H1 (cell line): ENCODE data around the gene SSBP3. TPM values are rescaled to one million over a fixed set of nuclear protein-coding genes. Genes with fewer than 3 reads are reported as not detected.

Source experiments
- CTCF ChIA-PET: fragments of 300-600 bp; sonication (Branson Sonifier 250); formaldehyde crosslinking; loops from one replicate; lab custom pipeline; 2021; ENCODE audit not compliant: partially characterized antibody; lab: Charles Lee
- POLR2A ChIA-PET: fragments of 300-600 bp; sonication (Branson Sonifier 250); formaldehyde crosslinking; loops from one replicate; lab custom pipeline; 2021; ENCODE audit warnings: inconsistent platforms; ENCODE audit not compliant: partially characterized antibody; lab: Charles Lee
- DNase-seq, 2 experiments: peaks; one replicate each; pipeline versions ENCODE4 v3.0.0 to v3.0.0-alpha.2; 2010 to 2022; ENCODE audit warnings: low spot score in 2 of 2, low read depth in 1 of 2, mixed read lengths in 1 of 2
- FAIRE-seq: peaks from 2 replicates; lab custom pipeline; 2011; peaks lifted over from hg19 to GRCh38; lab: Jason Lieb, UNC
- H2AFZ ChIP-seq: 2 replicates; pipeline ENCODE4 v1.8.1; 2012; ENCODE audit warnings: low read length, inconsistent platforms
- H2AK5ac ChIP-seq: 2 replicates; pipeline ENCODE4 v1.6.1; 2013; ENCODE audit warnings: low read depth, low read length
- H2BK120ac ChIP-seq: replicated peaks from 2 replicates; pipeline ENCODE3; 2013; ENCODE audit warnings: low read depth, low read length, inconsistent platforms
- H2BK12ac ChIP-seq: 2 replicates; pipeline ENCODE4 v1.6.1; 2013; ENCODE audit warnings: low read depth, low read length
- H2BK15ac ChIP-seq: 2 replicates; pipeline ENCODE4 v1.6.1; 2013; ENCODE audit warnings: low read length
- H2BK20ac ChIP-seq: 2 replicates; pipeline ENCODE4 v1.6.1; 2013; ENCODE audit warnings: low read length
- H2BK5ac ChIP-seq: 2 replicates; pipeline ENCODE4 v1.6.1; 2013; ENCODE audit warnings: low read depth, low read length
- H3K14ac ChIP-seq: 2 replicates; pipeline ENCODE4 v1.6.1; 2013; ENCODE audit warnings: inconsistent platforms; ENCODE audit not compliant: insufficient read length
- H3K18ac ChIP-seq: 2 replicates; pipeline ENCODE4 v1.6.1; 2013; ENCODE audit warnings: low read length; ENCODE audit errors: extremely low read depth
- H3K23ac ChIP-seq: 2 replicates; pipeline ENCODE4 v1.6.1; 2013; ENCODE audit warnings: inconsistent platforms; ENCODE audit not compliant: insufficient read length
- H3K23me2 ChIP-seq: 2 replicates; pipeline ENCODE4 v1.6.1; 2013; ENCODE audit warnings: low read depth, low read length
- H3K27ac ChIP-seq: 2 replicates; pipeline ENCODE4 v1.6.1; 2011; ENCODE audit warnings: low read depth, low read length, inconsistent platforms
- H3K27me3 ChIP-seq, 4 experiments: replicated peaks in 1 of 4; 1 replicate in 1 of 4; 2 replicates in 3 of 4; pipeline versions ENCODE4 v1.6.1 to v1.8.1; 2011 to 2013; ENCODE audit warnings: low read length in 3 of 4, mild to moderate bottlenecking in 3 of 4, inconsistent platforms in 2 of 4, mixed read lengths in 2 of 4, moderate library complexity in 1 of 4; ENCODE audit not compliant: control insufficient read depth in 3 of 4, insufficient read depth in 3 of 4; ENCODE audit errors: extremely low read depth in 1 of 4
- H3K36me3 ChIP-seq, 4 experiments: 2 replicates each; pipeline versions ENCODE4 v1.6.1 to v1.8.1; 2011 to 2013; ENCODE audit warnings: mild to moderate bottlenecking in 4 of 4, low read length in 3 of 4, moderate library complexity in 2 of 4, control low read depth in 1 of 4, inconsistent platforms in 1 of 4; ENCODE audit not compliant: insufficient read depth in 4 of 4, control insufficient read depth in 2 of 4
- H3K4ac ChIP-seq: replicated peaks from 2 replicates; pipeline ENCODE3; 2013; ENCODE audit warnings: low read length, low read depth, mixed read lengths, inconsistent platforms; ENCODE audit not compliant: insufficient read length
- H3K4me1 ChIP-seq, 4 experiments: replicated peaks in 1 of 4; 1 replicate in 1 of 4; 2 replicates in 3 of 4; pipeline versions ENCODE4 v1.6.1 to v1.8.1; 2011 to 2013; ENCODE audit warnings: low read length in 3 of 4, inconsistent platforms in 2 of 4, mixed read lengths in 1 of 4; ENCODE audit not compliant: insufficient read depth in 4 of 4, control insufficient read depth in 3 of 4
- H3K4me2 ChIP-seq, 2 experiments: 2 replicates each; pipeline versions ENCODE4 v1.6.1 to v1.8.1; 2011 to 2013; ENCODE audit warnings: low read depth in 2 of 2, low read length in 2 of 2, control low read depth in 1 of 2, inconsistent platforms in 1 of 2, mild to moderate bottlenecking in 1 of 2; ENCODE audit not compliant: insufficient read depth in 1 of 2
- H3K4me3 ChIP-seq, 4 experiments: fragments of 200-600, 300-600 bp in 1 of 4; sonication (generic), shearing (Covaris generic), sonication (Bioruptor Twin) in 1 of 4; 2 replicates each; pipeline versions ENCODE4 v1.5.1 to v1.8.1; 2011 to 2016; ENCODE audit warnings: low read length in 4 of 4, low read depth in 3 of 4, control low read depth in 2 of 4, inconsistent platforms in 2 of 4, mild to moderate bottlenecking in 2 of 4, mixed read lengths in 1 of 4, moderate library complexity in 1 of 4; ENCODE audit not compliant: insufficient read depth in 2 of 4; ENCODE audit errors: extremely low read depth in 1 of 4
- H3K56ac ChIP-seq: replicated peaks from 2 replicates; pipeline ENCODE3; 2013; ENCODE audit warnings: low read depth, mild to moderate bottlenecking, mixed read lengths, low read length, inconsistent platforms; ENCODE audit not compliant: insufficient read length
- H3K79me1 ChIP-seq: 2 replicates; pipeline ENCODE4 v1.6.1; 2013; ENCODE audit warnings: low read depth, low read length, control low read depth
- H3K79me2 ChIP-seq, 2 experiments: 2 replicates each; pipeline versions ENCODE4 v1.6.1 to v1.8.1; 2012 to 2013; ENCODE audit warnings: low read length in 2 of 2, mild to moderate bottlenecking in 2 of 2, inconsistent platforms in 1 of 2; ENCODE audit not compliant: insufficient read depth in 2 of 2, control insufficient read depth in 1 of 2
- H3K9ac ChIP-seq, 4 experiments: replicated peaks in 1 of 4; 1 replicate in 1 of 4; 2 replicates in 3 of 4; pipeline versions ENCODE4 v1.6.1 to v1.8.1; 2011 to 2013; ENCODE audit warnings: low read depth in 3 of 4, low read length in 3 of 4, control low read depth in 2 of 4, mild to moderate bottlenecking in 2 of 4, moderate library complexity in 2 of 4, inconsistent platforms in 1 of 4; ENCODE audit errors: extremely low read depth in 1 of 4
- H3K9me3 ChIP-seq, 2 experiments: 2 replicates each; pipeline versions ENCODE4 v1.6.1 to v1.8.1; 2012 to 2013; ENCODE audit warnings: mild to moderate bottlenecking in 2 of 2, moderate library complexity in 2 of 2, control low read depth in 1 of 2, inconsistent platforms in 1 of 2, low read depth in 1 of 2, low read length in 1 of 2, mixed read lengths in 1 of 2; ENCODE audit not compliant: insufficient read depth in 2 of 2
- H4K20me1 ChIP-seq, 2 experiments: replicated peaks in 1 of 2; 2 replicates each; pipeline versions ENCODE3 to v1.8.1; 2011 to 2013; ENCODE audit warnings: inconsistent platforms in 2 of 2, low read length in 2 of 2, mild to moderate bottlenecking in 1 of 2; ENCODE audit not compliant: insufficient read depth in 2 of 2, control insufficient read depth in 1 of 2
- H4K5ac ChIP-seq: 2 replicates; pipeline ENCODE4 v1.6.1; 2013; ENCODE audit warnings: low read length, low read depth, mixed read lengths, inconsistent platforms; ENCODE audit not compliant: insufficient read length
- H4K8ac ChIP-seq: 2 replicates; pipeline ENCODE4 v1.8.0; 2013; ENCODE audit warnings: mild to moderate bottlenecking, moderate library complexity, low read length, inconsistent platforms; ENCODE audit not compliant: insufficient read depth; ENCODE audit errors: extremely low read depth
- H4K91ac ChIP-seq: replicated peaks from 2 replicates; pipeline ENCODE3; 2013; ENCODE audit warnings: low read length, mixed read lengths, inconsistent platforms; ENCODE audit not compliant: insufficient read length
- ATF2 ChIP-seq: IDR thresholded peaks from 2 replicates; pipeline ENCODE4 v1.6.1; 2012; ENCODE audit warnings: low read length, inconsistent platforms
- CBX8 ChIP-seq: fragments of 300-800, 300-1000 bp; sonication (generic); IDR thresholded peaks from 2 replicates; pipeline ENCODE4 v1.7.1; 2016; ENCODE audit warnings: low read depth, low read length, borderline replicate concordance
- JUN ChIP-seq: IDR thresholded peaks from 2 replicates; pipeline ENCODE4 v1.6.1; 2011; ENCODE audit warnings: low read depth, mild to moderate bottlenecking, improper control_type of control experiment, low read length
- KDM4A ChIP-seq: IDR thresholded peaks from one replicate; pipeline ENCODE4 v1.7.1; 2012; ENCODE audit warnings: low read depth, mild to moderate bottlenecking, moderate library complexity, low read length, inconsistent platforms; ENCODE audit not compliant: severe bottlenecking
- NANOG ChIP-seq: IDR thresholded peaks from 2 replicates; pipeline ENCODE4 v1.6.1; 2011; ENCODE audit warnings: low read length, low read depth, mild to moderate bottlenecking, inconsistent platforms; ENCODE audit not compliant: insufficient read depth, poor library complexity, severe bottlenecking
- RXRA ChIP-seq: IDR thresholded peaks from 2 replicates; pipeline ENCODE4 v1.6.1; 2011; ENCODE audit warnings: low read depth, mild to moderate bottlenecking, low read length, moderate library complexity; ENCODE audit not compliant: insufficient read depth
- SP2 ChIP-seq: IDR thresholded peaks from 2 replicates; pipeline ENCODE4 v1.6.1; 2012; ENCODE audit warnings: mild to moderate bottlenecking, low read length, inconsistent platforms
- SRF ChIP-seq: IDR thresholded peaks from 2 replicates; pipeline ENCODE4 v1.6.1; 2011; ENCODE audit warnings: mild to moderate bottlenecking, low read depth, low read length, moderate library complexity
- WGBS, 2 experiments: shearing (Covaris generic) in 1 of 2; methylation state at CpG; one replicate each; pipeline versions ENCODE4 v1.1.6 to v1.1.7; 2013 to 2015; ENCODE audit warnings: low lambda C conversion rate in 2 of 2, mixed read lengths in 2 of 2, inconsistent platforms in 1 of 2, low coverage in 1 of 2, missing lambda C conversion rate in 1 of 2; ENCODE audit not compliant: insufficient replicate concordance in 2 of 2, insufficient coverage in 1 of 2, insufficient read length in 1 of 2; ENCODE audit errors: extremely low coverage in 1 of 2, missing lambda C conversion rate in 1 of 2; 5-methylcytosine and 5-hydroxymethylcytosine counted together
- polyA plus RNA-seq, 7 experiments: library from polyadenylated mRNA; depleted of rRNA in 3 of 7; stranded (reverse) in 5 of 7; unstranded in 2 of 7; fragments of >200 nt in 5 of 7; fragments of 200-250 nt in 2 of 7; gene quantifications; 1 replicate in 5 of 7; 2 replicates in 1 of 7; 4 replicates in 1 of 7; pipeline versions ENCODE4 v1.2.1 to v1.2.3, GENCODE V29; 2011 to 2013; ENCODE audit warnings: missing spikeins in 2 of 7, mixed read lengths in 2 of 7
- total RNA-seq: library from RNA; stranded (reverse); fragmentation: NEBNext Ultra II Directional; extraction: Animal tissue kit (Norgen Biotek cat#: 25700); gene quantifications from 2 replicates; pipeline ENCODE4 v1.2.1, GENCODE V29; 2021

The SSBP3 gene
- total and polyA plus RNA-seq, 2 of the 8 experiments (the other 6 are each of a cell fraction or from before 2014, with no cell fraction given), result 99.7 to 133 TPM

DNA sequence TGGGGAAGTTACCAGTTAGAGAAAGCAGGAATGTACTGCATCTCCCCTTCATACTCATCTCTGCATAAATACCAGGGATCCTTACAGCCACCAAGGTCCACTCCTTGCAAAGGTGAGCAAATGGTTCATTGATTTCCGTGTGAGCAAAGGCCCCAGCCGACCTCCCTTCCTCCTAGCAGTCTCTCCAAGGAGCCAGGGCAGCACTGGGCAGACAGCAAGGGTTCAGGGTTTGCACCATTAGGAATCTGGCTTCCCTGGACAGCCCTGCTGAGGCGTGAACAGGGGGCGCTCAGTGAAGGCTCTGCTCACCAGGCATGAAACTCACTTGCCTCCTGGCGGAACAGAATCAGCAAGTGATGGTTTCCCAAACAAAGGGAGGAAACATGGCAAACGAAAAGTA is 140.5 kb downstream of the SSBP3 start:
- H2BK12ac ChIP-seq, result no peak overlapping the region
- no peak overlapping the region for H2AFZ ChIP-seq
- no peak overlapping the region for H4K8ac ChIP-seq
- H2BK120ac ChIP-seq, result no peak overlapping the region
- H3K23ac ChIP-seq, result no peak overlapping the region
- H3K23me2 ChIP-seq, result no peaks in the 10 kb centered on the region
- H2BK15ac ChIP-seq, result no peak overlapping the region
- 88% methylated on average over 5 of the region's 6 CpGs; no CpG with 5 or more reads in 1 of the 2 experiments for WGBS, 2 experiments
- no peak overlapping the region for H2BK5ac ChIP-seq
- no peak overlapping the region for H3K4ac ChIP-seq
- no peak overlapping the region for H4K5ac ChIP-seq
- H3K4me3 ChIP-seq, result no peak overlapping the region
- FAIRE-seq, result no peak
- no peak overlapping the region for H3K9ac ChIP-seq
- H3K79me1 ChIP-seq, result peaks cover 26% of the 10 kb centered on the region
- TF ChIP-seq JUN, result no peak
- no peak for TF ChIP-seq SRF
- no peak for TF ChIP-seq CBX8
- TF ChIP-seq ATF2, result no peak
- TF ChIP-seq RXRA, result no peak
- no peak for TF ChIP-seq KDM4A
- no peak for TF ChIP-seq SP2
- TF ChIP-seq NANOG, result no peak
- TF ChIP-seq, all 59 proteins: peak for 0
- peaks cover 0 to 82% of the 10 kb centered on the region in 2 experiments; a peak in 2 of 4 replicates for H3K79me2 ChIP-seq
- no peak overlapping the region for H3K56ac ChIP-seq
- no peaks in the 10 kb centered on the region; a peak in 1 of 8 replicates for H3K36me3 ChIP-seq
- CTCF ChIA-PET, result interaction anchor here (1.0 to 5.5 kb wide), 3 partner anchors 9 to 34 kb away, joined by 3 to 34 read pairs (median 4); no protein-coding TSS in a partner anchor
- no peak overlapping the region for H3K27ac ChIP-seq
- no peak overlapping the region for H2BK20ac ChIP-seq
- H3K27me3 ChIP-seq, result no peaks in the 10 kb centered on the region
- no peak overlapping the region; the same call in 1 of the 2 replicates for H3K18ac ChIP-seq
- POLR2A ChIA-PET, result interaction anchor here (0.8 to 2.1 kb wide), 3 partner anchors 8 to 223 kb away, joined by 3 to 9 read pairs (median 4); partner anchors contain the start of genes CYB5RL and MRPL37
- no peak overlapping the region for H3K4me2 ChIP-seq
- no peak for DNase-seq
- peaks cover 8 to 21% of the 10 kb centered on the region in 2 experiments for H4K20me1 ChIP-seq
- H3K14ac ChIP-seq, result no peak overlapping the region
- H4K91ac ChIP-seq, result no peak overlapping the region
- H3K4me1 ChIP-seq, result no peaks in the 10 kb centered on the region; a peak in 2 of 7 replicates
- H3K9me3 ChIP-seq, result no peaks in the 10 kb centered on the region
- no peak overlapping the region for H2AK5ac ChIP-seq
